Tracheal epithelial cell (primary cell): ENCODE results near the gene FBXW8. TPM values are rescaled to one million over a fixed set of nuclear protein-coding genes. Genes with fewer than 3 reads are reported as not detected.

Experiments used
- total RNA-seq: library from RNA; depleted of rRNA; stranded (reverse); fragments of >200 nt; gene quantifications from 2 replicates; pipeline ENCODE4 v1.2.1, GENCODE V29; 2014

Gene FBXW8
- 4.7 and 9.6 TPM in 2 replicates for total RNA-seq

GRCh38 chr12:116910645-116911451, at the start of gene FBXW8:
Gene FBXW8 (plus strand): TSS chr12:116910950. CDS start chr12:116911038, 88 bp downstream.

GRCh38 chr12:116881325-116881876, 29.3 kb upstream of the FBXW8 start, which contains the start of gene HRK:
Gene HRK (minus strand): TSS chr12:116881441. CDS start chr12:116881307, 134 bp downstream.

Other genes starting within 250 kb of the FBXW8 start
- 41.6 and 41.7 TPM in 2 replicates for gene SPRING1, start 172.9 kb upstream of the FBXW8 start, total RNA-seq
- under 0.01 and 0.72 TPM in 2 replicates for gene RNFT2, start 172.6 kb upstream of the FBXW8 start, total RNA-seq
- under 0.01 TPM in 1 of 2 replicates, not detected in the other for gene HRK, start 29.5 kb upstream of the FBXW8 start, total RNA-seq
- gene TESC, start 188.5 kb downstream of the FBXW8 start, total RNA-seq, result 1.7 TPM in 1 of 2 replicates, not detected in the other